GM18511 (cell line): ENCODE data around the gene MYH11.
A peak's percentile ranks its signal among the peaks of the same experiment; 100 is the strongest.
"Not testable (repeated sequence)": the region's sequence is repeated elsewhere in the genome, so short reads cannot be mapped to it uniquely, and the experiment has no call there.

ENCODE experiments used
- ATAC-seq: cut with Tn5 transposase; IDR thresholded peaks from one replicate; pipeline ENCODE4 v1.9.1; 2021; ENCODE audit warnings: mild to moderate bottlenecking, moderate library complexity; ENCODE audit not compliant: unreplicated experiment

MYH11 gene

DNA sequence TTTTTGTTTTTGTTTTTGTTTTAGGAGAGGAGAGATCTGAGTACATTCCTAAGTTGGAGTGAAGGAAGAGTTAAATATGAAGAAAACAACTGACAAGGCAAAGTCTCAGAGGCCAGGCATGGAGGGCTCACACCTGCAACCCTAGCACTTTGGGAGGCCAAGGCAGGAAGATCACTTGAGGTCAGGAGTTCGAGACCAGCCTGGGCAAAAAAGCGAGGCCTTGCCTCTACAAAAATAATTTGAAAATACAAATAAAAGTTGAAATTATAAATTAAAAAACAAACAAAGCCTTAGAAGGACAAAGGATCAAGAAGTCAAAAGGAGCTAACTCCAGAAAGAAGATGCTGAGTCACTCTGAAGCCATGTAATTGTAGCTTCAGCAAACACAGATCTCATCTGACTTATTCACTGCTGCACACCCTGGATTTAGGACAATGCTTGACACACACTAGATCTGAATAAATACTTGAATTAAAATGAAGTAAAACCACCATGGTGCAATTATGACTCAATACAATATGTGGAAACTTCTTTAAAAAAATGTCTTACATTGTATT lies 22.5 kb upstream of the MYH11 start:
- ATAC-seq: no peak

DNA sequence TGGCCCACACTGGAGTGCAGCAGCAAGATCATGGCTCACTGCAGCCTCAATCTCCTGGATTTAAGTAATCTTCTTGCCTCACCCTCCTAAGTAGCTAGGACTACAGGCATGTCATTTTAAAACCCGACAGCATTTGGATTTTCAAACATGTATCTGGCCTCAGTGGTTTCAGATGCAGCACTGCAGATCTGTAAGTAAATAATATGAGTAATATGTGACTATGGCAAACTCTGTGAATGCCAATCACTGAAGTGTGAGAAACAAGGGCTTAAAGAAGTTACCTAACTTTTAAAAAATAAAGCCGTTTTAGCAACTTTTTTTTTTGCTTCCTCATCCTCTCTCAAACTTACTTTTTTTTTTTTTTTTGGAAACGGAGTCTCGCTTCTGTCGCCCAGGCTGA lies 19.7 kb upstream of the MYH11 start:
- ATAC-seq: no peak

DNA sequence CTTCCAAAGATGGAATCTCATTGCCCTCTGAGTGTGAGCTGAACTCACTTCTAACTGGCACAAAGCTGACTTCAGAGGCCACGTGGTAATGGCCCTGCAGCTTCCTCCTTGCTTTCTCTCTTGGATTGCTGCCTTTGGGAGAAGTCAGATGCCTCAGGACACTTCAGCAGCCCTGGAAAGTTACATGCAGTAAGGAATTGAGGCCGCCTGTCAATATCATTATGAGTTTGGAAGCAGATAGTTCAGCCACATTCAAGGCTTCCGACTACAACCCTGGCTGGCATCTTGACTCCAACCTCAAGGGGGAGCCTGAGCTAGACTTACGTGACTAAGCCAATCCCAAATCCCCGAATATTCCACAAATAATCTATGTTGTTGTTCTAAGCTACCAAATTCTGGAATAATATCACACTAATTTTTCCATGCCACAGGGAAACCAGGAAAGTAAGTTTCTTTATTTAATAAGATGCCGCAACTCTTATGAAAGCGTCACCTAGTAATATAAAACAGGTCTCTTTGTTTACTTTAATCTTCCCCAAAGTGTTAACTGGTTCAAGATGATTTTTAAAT lies 18.0 kb upstream of the MYH11 start:
- no peak for ATAC-seq

DNA sequence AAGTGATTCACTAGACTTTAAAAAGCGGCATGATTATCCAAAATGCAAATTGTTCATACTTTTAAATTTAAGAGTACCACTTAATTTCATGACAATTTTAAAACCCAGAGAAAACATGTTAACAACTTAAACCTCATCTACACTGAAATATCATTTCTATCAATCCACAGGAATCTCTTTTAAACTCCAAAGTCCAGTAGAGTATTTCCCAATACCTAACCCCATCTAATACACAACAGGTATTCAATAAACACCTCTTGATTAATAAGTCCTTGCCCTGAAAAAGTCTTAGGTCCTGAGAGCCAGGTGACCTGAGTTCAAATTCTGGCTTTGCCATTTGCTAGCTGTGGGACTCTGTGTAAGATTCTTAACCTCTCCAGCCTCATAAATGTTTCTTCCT lies 16.9 kb upstream of the MYH11 start:
- no peak for ATAC-seq

DNA sequence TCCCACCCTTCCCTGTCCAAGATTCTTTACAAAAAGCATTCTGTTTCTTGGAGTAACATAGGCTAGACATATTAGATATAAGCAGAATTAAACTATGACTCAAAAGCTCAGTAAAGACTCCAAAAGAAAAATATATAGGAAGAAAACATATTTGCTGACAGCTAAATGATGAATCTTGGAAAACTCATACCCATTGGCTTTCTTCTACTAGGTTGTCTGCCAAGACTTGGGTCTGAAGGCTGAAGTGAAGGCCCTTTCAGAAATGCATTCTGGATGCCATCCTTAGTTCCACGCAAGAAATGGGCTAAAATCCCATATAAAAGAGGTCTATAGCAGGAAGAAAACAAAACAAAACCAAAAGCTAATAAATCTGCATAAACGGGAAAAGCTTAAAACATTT lies 16.5 kb upstream of the MYH11 start:
- ATAC-seq: no peak

DNA sequence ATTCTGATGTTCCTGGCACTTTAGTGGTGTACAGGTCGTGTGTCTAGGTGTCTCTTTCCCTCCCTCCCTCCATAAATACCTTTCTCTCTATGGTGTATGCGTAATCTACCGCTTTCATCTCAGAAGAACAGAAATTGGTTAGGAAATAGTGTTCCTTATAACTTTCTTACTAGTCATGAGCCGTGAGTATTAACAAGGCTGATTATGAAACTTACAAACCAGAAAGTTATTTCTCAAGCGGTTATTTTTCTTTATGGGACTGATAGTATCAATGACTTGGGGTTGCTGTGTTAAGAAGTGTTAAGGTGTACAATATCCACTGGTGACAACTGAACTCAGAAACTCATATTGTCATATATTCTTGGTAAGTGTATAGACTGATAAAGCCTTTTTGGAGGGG lies 13.2 kb upstream of the MYH11 start:
- no peak for ATAC-seq

DNA sequence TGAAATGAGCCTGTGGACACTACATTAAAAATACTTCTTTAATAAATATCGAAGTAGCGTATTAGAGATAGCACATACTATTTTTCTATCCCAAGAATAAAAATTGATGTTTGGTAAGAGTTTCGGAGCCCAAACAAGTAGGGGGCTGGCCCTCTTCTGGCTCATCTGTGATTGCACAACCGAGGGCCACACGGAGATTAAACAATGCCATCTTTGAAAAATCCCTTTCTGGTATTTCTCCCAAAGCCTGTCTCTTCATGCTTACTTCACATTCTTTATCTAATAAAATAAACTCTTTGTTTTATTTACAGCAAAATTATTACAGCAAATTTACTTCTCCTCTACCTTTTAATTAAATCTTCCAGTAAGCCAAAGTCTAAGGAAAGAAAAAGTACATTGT lies 9.6 kb upstream of the MYH11 start:
- ATAC-seq: no peak

DNA sequence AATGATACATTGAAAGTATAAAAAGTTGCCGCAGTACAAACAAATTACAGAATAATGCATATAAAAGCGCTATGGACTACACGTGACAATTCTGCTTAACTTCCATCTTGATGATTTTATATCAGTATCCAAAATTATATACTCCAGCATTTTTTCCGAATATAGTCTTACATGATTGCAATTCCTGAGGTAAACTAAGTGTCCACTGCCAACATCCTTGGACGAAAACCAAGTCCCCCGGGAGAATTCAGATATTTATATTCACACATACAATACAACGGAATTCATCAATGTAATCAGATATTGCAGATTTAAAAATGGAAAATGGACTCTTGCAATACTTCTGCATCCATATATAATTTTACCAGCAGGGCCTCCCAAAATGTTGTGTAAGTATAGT lies 8.9 kb upstream of the MYH11 start:
- ATAC-seq: no peak

DNA sequence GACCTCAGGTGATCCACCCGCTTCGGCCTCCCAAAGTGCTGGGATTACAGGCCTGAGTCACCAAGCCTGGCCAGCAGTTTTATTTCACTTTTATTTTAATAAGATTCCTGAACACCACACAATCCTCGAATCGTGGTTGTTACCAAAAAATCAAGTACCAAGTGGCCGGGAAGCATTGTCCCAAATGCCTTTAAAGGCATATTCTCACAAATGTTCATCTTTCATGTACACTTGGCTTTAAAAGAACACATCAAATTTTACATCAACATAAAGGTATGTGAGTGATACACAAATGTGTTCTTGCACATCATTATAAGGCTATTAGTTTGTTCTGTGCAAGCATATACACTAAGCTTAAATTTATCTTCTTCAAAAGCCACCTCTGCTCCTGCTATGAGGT lies 8.1 kb upstream of the MYH11 start:
- ATAC-seq: no peak

DNA sequence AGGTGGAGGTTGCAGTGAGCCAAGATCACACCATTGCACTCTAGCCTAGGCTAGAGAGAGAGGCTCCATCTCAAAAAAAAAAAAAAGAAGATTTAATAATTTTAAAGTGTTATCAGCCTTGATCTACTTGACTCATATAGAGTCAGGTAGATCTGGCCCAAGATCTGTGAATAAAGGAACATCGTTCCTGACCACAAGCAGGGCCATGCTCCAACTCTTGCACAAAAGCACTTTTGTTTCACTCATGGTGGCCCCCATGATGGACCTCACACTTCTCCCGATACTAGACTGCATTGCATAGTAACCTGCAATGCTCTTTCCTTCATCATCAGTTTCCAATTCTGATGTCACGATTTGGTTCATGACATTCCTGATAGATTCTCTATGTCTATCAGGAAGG lies 5.2 kb upstream of the MYH11 start:
- no peak for ATAC-seq

DNA sequence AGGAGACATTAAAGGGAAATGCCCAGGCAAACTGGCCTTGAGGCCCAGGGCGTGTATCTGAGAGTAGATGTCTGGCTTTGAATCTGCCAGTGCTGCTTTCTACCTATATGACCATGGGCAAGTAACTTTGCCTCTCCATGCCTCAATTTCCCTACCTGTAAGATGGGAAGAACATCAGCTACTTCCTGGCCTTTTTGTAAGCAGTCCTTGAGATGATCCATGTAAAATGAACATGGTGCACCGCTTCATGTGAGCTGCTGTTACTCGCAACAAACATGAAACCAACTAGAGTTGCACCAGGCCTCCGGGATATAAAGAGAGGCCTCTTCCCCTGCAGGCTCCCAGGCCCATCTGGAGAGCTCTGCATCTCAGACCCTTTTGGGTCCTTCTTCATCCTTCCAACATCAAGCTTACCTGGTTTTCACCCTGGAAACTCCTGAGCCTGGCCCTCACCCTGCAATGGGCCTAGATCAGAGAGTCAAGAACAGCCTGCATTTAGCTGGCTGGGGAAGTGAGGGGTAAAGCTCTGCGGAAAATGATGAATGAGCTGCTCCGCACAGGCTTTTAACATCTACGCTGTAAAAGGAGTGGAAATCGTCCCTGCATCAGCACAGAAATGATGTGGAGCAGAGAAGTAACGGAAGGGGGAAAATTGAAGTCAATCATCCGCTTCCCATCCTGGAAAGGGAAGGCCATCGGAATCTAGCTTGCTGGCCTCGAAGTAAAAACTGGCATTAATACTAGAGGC lies 2.3 kb upstream of the MYH11 start:
- ATAC-seq: no peak

DNA sequence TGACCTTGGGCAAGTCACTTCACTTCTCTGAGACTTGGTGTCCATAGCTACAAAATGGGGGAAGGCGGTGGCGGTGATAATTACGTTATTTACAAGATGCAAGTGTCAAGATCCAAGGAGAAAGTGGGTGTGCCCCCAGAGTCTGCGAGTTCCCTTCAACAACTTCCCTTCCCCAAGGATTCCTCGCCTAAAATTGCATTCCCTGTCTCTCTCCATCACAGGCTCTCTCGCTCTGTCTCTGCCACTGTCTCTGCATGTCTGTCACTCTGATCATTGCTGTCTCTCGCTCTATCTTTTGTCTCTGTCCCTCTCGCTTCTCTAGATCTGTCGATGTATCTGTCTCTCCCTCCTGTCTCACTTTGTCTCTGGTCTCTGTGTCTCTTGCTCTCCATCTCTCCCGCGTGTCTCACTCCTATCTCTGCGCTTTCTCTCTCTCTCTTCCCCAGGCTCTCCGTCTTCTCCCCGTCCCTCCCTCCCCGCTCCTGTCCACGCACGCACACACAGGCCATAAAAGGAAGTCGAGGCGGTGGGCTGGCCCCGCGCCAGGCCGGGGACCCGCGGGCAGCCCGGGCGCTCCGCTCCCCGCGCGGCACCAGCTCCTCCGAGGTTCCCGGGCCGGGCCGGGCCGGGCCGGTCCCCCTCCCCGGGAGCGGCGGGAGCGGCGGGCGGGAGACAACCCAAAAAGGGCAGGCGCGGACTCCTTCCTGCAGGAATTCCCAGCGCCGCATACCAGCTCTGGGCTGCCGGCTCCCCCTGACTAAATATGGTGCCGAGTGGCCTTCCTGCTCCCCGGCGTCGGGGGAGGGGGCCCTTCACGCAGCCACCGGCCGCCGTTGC lies 1.1 kb upstream of the MYH11 start:
- ATAC-seq: no peak

DNA sequence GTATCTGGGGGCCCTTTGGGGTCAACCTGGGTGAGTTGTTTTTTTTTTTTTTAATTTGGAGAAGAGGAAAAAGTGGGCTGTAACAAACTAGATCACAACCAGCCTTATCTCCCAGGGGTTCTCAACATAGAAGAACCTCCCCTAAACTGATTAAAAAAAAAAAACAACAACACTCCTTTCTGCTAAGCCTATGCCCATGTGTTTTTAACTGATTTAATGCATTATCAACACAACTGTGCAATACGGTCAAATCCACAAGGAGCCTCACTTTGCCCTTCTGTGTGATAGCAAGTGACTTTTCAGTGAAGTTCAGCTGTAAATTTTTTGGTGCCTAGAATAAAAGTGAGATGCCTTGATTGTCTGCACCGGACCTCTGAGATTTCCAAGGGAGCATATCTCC lies 646 bp downstream of the MYH11 start:
- ATAC-seq: no peak

DNA sequence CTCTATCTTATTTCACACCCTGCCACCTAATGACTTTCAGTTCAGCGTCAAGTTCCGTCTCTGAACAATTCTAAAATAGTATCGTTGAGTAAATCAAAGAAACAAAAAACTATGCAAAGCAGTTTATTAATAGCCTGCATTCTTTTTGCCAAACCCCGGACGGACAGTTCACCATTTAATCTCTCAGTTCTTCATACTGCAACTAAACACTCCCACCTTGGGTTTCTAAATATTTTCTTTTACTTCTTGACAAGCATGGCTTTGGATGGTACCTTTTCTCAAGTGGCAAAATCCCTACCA lies 1.2 kb downstream of the MYH11 start:
- ATAC-seq: peak; percentile 87

DNA sequence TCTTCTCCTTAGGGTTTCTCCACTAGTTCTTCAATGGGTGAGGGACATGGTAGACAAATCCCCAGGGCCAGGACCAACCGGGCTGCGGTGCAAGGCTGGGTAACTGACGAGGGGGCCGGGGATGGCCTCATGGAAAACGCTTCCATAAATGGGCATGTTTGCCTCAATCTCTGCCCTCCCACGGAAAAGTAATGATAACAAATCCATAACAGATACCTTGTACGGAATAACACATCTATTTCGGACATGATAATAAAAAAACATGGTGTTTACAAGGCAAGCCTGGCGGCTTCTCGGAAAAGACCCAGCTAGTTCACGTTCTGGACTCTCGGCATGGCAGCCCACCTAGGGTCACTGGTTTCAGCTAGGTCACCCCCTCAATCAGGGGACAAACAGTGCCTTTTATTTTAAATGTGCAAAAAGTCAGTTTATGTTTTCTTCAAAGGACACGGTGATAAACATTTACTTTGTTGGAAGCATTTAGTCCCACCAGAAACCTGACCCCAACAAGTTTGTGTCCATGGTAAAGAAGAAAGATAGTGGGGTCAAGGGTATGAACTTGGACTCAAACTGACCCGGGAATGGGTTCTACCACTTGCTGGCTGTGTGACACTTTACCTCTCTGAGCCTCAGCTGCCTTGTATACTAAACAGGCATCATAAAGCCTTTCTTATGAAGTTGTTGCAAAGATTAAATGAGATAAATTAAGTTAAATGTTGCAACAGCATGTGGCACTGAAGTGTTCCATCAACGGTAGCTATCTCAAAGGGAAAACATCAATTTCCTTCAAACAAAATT lies 1.7 kb downstream of the MYH11 start:
- ATAC-seq: peak; percentile 33

DNA sequence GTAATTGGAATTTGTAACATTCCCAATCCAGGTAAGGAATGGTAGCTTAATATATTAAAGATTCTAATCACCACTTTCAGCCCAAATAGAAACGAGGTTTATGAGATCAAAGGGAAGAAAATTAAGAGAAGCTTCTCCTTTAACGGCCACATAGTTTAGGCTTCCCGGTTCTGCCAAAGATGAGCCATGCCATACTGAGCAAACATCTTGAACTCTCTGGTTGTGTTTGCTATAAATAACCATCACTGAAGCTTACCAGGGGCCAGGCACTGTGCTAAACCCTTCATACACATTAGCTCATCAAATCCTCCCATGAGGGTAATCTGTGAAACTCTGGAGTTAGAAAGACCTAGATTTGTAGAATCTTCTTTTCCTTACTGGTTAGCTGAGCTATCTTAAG lies 2.8 kb downstream of the MYH11 start:
- no peak for ATAC-seq

DNA sequence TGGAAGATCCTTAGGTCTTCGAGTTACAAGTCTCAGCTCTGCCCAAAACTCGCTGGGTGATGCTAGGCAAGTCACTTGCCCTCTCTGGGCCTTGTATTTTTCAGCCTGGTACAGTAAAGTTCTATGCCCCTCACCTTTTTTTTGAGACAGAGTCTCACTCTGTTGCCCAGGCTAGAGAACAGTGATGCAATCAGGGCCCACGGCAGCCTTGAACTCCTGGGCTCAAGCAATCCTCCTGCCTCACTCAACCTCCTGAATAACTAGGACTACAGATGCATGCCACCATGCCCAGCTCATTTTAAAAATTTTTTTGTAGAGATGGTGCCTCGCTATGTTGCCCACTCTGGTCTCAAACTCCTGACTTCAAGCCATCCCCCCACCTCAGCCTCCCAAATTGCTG lies 3.8 kb downstream of the MYH11 start:
- no peak for ATAC-seq

DNA sequence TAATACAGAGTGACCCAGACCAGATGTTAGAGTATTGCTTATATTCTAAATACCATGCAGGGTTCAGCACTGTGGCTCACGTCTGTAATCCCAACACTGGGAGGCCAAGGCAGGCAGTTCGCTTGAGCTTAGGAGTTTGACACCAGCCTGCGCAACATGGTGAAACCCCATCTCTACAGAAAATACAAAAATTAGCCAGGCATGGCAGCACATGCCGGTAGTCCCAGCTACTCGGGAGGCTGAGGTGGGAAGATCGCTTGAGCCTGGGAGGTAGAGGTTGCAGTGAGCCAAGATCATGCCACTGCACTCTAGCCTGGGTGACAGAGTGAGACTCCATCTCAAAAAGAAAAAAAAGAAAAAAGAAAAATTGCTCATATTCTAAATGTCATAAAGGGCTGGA lies 6.3 kb downstream of the MYH11 start:
- ATAC-seq: not testable (repeated sequence)

DNA sequence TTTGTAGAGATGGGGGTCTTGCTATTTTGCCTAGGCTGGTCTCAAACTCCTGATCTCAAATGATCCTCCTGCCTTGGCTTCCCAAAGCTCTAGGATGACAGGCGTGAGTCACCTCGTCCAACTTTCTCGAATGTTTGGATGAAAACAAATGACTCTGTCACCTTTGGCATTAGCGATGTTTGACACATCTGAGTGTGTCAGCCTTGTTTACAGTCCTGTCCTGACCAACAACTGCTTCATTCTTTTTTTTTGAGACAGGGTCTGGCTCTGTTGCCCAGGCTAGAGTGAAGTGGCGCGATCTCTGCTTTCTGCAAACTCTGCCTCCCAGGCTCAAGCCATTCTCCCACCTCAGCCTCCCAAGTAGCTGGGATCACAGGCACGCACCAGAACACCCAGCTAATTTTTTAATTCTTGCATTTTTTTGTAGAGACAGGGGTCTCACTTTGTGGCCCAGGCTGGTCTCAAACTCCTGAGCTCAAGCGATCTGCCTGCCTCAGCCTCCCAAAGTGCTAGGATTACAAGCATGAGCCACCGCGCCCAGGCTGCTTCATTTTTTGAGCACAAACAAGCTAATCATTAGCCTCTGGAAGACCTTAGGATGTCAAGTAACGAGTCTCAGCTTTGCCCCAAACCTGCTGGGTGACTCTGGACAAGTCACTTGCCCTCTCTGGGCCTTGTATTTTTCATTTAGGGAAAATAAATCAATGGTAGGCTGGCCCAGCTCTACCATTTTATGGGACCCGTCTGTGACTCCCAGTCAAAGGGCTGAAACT lies 7.4 kb downstream of the MYH11 start:
- ATAC-seq: no peak

DNA sequence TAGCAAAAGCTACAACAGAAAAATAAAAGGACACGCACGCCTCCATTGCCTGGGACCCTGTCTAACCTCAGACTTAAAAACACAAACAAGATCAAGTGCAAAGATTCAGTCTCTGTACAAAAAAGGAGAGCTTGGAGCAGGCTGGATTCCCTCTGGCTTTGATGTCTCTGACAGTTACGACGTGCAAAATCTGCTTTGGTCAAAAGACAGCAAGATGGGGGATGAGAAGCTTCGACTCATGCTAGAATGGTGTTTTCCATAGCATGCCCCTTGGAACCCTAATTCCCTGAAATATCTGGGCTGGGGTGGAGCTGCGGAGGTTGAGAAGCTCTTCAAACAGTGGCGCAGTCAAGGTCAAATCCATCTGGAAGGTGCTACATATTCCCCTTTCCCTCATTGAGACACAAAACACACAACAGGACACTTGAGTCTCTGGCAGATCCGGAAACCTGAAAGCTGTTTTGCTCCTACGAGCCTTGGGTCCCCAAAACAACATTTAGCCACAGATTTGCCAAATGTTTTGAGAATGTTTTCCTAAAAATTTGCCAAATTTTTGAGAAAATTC lies 9.1 kb downstream of the MYH11 start:
- no peak for ATAC-seq
